Activated CD4-positive, CD25-positive, alpha-beta regulatory T cell (primary cell): ENCODE data around the gene TNIK.
"Not testable (repeated sequence)": the region's sequence is repeated elsewhere in the genome, so short reads cannot be mapped to it uniquely, and the experiment has no call there.

ENCODE experiments used
- DNase-seq, 4 experiments: peaks; one replicate each; lab custom pipeline; 2025; lab: John Stamatoyannopoulos, UW

The TNIK gene

DNA sequence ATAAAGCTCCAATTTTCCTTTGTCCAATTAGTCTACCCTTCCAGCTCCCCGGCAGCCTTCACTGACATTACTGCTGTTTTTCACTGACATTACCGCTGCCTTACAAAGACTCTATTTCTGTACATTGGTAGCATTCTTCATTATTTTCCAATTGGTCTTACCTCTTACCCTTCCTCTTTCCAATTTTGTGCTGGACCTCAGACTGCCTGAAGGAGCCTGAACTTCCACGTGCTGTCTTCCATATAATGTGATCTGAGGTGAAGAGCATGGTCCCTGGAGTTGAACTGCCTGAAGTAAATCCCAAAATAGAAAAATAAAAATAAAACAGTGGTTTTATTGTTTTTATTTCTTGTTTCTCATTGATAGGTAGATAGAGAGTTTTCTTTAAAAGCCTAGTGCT, 9.2 kb upstream of the TNIK start:
- DNase-seq, result no peak

- no peak for DNase-seq
Observed at GRCh38 chr3:171468296-171468906, 8.2 kb upstream of the TNIK start.

DNA sequence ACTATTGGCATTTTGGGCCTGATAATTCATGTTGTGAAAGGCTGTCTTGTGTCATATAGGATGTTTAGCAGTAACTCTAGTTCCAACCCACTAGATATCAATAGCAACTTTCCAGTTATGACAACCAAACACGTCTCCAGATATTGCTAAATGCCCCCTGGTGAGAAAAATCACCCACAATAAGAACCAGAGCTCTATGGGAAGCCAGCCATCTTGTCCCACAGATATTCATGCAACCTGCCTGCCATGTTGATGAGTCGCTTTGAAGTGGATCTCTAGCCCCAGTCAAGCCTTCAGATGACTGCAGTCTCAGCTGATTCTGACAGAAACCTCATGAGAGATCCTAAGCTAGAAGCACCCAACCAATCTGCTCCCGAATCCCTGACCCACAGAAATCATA, 5.6 kb upstream of the TNIK start:
- DNase-seq, result no peak

- DNase-seq, result no peak
Observed at GRCh38 chr3:171464462-171464861, 4.3 kb upstream of the TNIK start.

GRCh38 chr3:171462224-171462623, 2.0 kb upstream of the TNIK start:
- no peak for DNase-seq

DNA sequence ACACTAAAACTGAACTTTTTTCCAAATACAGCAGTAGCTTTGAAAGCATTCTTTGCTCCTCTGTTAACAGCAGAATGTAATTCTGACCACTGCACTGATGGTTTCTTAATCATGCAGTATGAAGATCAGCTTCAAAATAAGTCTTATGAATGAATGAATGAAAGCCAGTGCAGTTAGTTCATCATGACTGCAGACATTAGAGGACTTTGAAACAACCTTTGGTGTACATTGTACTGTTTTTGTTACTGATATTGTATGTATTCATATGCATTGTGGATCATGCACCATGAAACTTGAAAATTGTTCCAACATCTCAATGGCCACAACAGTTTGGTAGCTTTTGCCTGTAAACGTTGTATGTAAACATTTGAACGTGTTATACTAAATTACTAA, 1.3 kb upstream of the TNIK start:
- DNase-seq, result no peak

DNA sequence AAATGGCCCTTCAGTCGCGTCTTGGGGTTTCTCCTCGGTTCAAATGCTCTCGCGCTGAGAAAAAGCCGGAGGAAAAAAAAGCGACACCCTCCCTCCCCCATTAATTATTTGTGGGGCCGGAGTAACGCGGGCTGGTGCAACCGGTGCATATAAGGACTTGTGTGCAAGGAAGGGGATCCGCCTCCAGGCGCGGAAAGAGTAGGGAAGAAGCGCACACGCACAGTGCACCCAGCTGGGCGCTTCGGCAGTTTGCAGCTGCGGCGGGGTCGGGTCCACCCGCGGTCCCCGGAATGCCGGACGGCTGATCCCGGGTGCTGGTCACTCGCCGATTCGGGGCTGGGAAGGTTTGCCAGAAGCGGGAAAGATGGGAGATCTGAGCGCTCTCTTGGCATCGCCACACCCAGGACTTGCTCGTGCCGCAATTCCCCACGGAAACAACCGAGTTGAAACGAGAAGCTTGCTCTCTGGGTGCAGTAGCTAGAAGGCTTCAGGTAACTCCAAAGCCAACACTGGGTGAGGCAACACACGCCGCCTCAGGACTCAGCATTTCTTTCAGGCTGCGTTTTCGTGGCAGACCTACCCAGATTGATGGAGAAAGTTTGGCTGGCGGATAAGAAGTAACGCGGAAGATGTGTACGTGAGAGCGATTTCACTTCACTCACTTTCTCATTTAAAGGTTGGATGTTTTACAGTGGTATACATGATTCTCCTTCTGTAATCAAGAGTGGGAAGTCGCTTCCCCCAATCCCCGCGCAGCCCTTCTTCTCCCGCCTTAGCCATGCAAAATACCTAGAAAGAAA, 720 bp upstream of the TNIK start:
- DNase-seq, result peak in 3 of 4 experiments; percentile 11 to 45 (median 38)

DNA sequence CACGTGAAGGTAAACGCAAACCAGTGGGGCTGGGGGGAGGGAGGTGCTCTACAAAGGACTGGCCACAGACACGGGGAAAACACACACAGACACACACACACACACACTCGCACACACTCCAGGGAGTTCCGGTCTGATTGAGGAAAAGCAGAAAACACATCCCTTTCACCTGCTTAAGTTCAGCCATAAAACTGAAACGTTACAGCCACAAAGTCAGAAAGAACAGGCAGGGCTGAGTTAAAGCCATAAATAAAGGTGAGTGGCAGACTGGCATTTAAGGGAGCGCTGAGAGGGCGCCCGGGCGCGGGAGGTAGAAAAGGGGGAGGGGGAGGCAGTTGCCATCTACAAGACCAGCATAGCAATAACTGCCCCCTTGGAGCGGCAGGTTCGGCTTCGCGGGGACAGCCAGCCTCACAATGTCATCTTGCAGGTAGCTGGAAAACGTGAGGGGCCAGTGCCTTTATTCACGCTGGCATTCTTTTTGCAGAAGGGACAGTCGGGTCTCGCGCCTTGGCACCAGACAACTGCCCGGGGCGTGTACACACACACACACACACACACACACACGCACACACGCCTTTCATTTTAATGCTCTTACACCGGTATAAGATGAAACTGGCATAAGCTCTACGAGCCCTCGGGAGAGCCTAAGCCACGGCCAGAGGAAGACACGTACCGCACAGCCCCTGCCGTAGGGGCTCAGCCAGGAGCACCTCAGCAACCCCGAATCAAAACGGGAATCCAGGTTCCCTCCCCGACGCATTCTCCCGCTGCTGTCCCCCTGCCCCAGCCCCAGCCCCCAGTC, 866 bp downstream of the TNIK start:
- DNase-seq, result peak; percentile 6 to 20 (median 10)

- DNase-seq, result no peak
Observed at GRCh38 chr3:171458864-171459136, 1.4 kb downstream of the TNIK start.

- DNase-seq, result peak in 2 of 4 experiments; percentile 9 to 11
Observed at GRCh38 chr3:171458071-171458863, 1.9 kb downstream of the TNIK start.

- no peak for DNase-seq
Observed at GRCh38 chr3:171457607-171458061, 2.6 kb downstream of the TNIK start.

DNA sequence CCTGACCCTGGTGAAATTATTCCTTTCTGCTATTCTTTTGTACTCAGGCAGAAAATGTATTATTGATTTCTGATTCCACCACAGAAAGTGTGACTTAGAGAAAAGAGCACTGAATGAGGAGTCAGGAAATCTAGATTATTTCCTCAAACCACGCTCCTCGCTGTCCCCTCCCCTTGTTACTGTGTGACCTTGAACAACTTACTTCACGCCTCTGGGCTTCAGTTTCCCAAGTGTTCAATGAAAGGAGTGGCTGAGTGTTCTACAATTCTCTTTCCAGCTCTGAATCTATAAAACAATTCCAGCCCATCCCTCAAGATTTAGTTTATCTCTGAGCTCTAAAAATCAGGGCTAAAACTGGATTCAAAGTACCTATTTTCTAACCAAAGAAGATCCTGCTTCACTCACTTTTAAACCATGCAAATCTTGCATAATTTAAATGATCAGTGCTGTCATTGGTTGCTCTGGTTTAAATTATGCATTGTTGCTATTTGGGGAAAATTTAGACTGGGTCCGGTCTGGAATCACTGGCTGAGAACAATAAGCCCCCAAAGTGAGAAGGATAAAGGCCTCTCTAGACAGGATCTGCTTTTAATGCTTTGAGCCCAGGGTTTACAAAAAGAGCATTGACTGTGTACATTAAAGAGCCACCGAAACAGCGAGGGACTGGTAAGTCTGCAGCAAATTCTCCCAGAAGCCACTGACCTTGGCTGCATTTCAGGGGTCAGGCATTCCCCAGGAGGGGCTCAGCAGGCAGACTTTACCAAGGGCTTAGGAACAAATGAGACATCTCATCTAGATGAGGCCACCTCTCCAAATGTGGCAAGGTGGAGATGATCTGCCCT, 3.2 kb downstream of the TNIK start:
- DNase-seq, result no peak

DNA sequence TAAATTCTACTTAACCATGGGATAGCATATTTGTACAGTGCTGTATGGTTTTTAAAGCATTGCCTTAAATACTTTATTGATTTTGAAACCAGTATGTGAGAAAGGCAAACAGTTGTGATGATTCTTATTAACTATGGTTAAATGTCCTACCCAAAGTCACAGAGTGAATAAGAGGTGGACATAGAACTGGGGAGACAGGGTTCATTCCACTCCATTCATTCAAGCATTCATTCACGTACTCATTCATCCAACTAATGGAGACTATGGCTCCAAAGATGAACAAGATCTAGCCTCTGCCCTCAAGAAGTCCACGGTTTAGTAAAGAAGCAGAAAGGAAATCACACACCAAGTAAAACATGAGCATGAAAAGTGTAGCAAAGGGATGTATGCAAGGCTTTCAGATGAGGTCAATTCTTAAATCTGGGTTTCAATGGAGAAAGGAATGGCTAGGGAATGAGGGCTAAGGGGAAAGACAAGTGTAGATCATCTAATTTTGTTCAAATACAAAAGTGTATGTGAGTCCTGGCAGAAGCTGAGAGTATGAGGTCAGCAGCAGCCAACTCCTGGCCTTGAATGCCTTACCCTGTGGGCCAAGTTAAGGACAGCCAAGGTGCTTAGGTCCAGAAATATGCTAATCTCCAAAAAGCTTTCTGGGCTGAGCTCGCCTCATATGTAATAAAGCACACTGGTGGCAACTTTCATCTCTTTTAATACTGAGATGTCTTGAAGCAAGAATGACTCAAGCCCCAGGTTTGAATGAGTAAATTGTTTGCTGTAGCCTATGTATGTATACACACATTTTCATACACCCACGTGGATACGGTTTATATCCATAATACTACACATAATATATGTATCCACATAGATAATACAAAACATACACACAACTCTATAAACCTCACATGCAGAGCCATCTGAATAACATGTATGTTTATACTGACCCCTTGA, 4.3 kb downstream of the TNIK start:
- no peak for DNase-seq

- DNase-seq, result no peak
Observed at GRCh38 chr3:171454041-171454440, 6.2 kb downstream of the TNIK start.

GRCh38 chr3:171453180-171453886, 6.9 kb downstream of the TNIK start:
- DNase-seq, result no peak

DNA sequence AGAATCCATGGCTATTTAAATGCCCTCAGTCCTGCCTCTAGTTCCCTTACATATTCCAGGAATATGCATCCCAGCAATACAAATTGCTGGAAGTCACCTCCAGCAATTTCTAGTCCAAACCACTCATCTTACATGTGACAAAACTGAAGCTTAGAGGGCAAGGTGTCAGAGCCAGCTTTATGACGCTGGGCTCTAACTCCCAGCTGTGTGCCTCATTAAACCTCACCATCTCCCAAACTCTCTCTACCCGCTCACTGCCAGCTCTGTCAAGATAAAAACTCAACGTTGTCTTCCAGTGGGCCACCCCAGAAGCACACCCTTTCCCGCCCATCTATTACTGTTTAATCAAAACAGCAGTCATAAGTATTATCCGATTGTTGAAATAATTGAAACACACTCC, 7.9 kb downstream of the TNIK start:
- DNase-seq, result no peak

DNA sequence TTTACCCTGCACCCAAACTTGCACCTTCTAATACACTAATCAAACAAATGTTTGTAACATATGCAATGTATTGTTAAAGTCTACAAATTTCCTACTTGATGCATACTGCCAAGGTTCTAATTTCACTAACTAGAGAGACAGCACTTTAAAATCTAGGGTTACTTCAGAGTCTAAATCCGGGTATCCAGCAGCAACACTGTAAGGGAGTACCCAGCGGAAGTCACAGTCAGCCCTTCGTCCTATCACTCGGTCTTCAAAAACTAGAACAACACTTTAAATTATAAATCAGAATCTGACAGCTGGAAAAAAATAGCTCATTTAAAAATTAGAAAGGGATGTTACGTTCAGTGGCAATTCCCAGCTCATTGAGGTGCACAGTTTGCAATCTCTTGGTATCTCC, 8.3 kb downstream of the TNIK start:
- DNase-seq, result no peak

- not testable (repeated sequence) for DNase-seq
Observed at GRCh38 chr3:171447579-171447891, 12.7 kb downstream of the TNIK start.

GRCh38 chr3:171446801-171447578, 13.2 kb downstream of the TNIK start:
- no peak for DNase-seq
